NCI-H1092 treated with DMSO at 0.1 percent for 48 hours (cell line): Measurements from ENCODE around the gene DNASE2.
A peak's percentile ranks its signal among the peaks of the same experiment; 100 is the strongest.

Experiments used
- DNase-seq: peaks from one replicate; lab custom pipeline; 2025; lab: John Stamatoyannopoulos, UW

DNASE2 gene

DNA sequence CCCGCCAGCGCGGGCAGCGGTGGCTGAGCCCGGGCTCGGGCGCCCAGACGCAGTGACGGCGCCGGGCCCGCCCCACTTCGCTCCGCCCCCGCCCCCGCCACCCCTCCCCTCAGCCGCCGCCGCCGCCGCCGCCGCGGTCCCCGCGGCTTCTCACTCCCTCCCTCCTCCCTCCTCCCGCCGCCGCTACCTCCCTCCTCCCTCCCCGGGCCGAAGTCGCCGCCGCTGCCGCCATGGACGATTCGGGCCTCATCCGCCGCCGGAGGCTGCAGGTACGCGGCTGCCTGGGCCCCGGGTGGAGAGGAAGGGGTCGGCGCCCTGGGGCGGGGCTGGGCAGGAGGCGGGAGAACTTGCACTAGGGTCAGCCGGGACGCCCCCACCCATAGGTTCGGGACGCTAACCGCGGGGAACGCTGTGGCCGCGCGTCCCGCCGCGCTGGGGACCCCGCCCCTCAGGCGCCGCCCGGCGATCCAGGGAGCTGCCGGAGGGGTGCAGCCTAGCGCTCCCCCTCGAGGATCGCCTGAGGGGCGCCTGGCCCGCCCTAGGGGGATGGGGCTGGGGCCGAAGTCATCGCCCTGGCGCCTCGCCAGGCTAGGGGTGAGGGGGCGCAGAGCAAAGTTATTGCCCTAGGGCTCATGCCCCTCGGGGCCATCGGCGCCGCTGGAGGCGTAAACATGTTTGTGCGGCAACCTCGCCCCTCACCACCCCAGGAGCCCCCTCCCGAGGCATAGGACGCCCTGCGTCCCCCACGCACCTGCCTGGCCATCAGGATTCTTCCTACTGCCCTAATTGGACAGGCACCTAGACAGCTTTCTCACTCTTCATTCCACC, 47.3 kb downstream of the DNASE2 start:
- no peak for DNase-seq

DNA sequence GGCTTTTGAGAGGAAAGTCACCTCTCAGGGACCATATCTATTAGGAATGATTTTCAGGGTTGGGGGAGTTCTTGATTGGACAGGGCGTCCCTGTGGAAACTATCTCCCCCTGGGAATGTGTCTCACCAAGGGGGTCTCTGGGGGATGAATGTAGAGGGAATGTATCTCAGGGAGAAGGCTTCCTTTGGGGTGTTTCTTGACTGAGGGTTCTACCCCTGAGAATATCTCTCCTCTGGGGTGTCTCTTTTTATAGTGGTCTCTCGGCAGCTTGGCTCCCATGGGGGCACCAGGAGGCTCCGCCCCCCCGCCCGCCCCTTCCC, 47.9 kb downstream of the DNASE2 start:
- DNase-seq: peak; percentile 58

DNA sequence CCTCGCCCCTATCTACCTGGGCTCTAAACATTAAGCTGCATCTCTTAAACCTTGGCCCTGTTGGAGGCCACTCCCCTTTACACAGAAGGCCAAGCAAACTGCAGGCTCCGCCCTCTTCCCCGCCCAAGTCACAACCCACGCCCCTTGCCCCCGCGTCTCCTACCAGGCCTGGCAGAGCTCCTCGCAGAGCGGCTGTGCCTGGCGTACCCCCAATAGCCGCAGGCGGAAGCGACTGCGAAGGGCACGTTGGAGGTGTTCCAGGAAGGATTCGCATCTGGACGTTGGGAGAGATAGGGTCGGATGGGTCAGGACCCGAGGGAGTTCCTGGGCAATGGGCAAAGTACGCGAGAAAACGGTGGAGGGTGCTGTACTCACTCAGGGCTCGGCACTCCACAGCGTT, 52.8 kb downstream of the DNASE2 start:
- peak; percentile 84 for DNase-seq

DNA sequence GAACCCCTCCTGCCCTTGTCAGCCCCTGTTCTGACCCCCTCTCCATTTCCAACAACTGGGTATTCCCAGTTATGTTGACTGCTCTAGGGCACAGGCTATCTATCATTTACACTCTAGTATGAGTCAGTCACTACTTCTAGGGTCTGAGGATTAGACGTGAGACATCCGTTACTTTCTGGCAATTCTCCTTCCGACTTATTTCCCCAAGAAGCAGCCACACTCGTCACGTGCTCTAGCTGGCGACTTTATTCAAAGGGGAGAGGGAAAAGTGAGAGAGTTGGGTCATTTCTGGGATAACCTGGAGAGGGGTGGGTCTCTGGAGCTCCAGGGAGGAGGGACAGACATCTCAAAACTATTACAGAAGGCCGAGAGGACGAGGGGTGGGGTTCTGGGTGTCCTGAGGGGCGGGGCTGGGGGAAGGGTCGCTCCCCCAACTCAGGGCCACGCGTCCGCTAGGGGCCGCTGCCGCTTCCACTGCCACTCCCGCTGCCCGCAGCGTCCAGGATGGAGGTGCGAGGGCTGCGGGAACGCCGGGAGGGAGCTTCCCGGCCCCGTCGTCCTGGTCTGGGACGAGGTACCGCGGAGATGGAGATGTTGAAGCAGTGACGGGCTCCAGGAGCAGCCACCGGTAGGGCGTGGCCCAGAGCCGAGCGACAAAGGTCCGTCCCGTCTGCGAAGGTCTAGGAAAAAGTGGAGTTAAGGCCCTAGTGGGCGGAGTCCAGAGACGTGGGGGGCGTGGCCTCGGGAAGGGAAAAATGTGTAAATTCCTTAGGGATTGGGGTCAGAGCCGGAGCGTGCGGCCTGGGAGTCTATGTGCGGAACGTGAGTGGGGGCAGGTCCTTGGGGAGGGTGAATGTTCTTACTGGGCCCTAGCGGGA, 55.8 kb downstream of the DNASE2 start:
- peak; percentile 17 for DNase-seq
